Activated CD4-positive, alpha-beta memory T cell treated with anti-CD3 and anti-CD28 coated beads, Interleukin-2, amount 10 ng/mL, durations not matched to agents 7 days and 5 days (primary cell): ENCODE measurements around the gene ADH1A. TPM values are rescaled to one million over a fixed set of nuclear protein-coding genes. Genes with fewer than 3 reads are reported as not detected.

ENCODE experiments used
- CTCF ChIA-PET: fragments of 350-600 bp; sonication (Branson Sonifier 250); formaldehyde crosslinking; loops from one replicate; lab custom pipeline; 2021; ENCODE audit warnings: antibody characterized with exemption, inconsistent platforms; lab: Charles Lee
- POLR2A ChIA-PET: fragments of 350-600 bp; sonication (Branson Sonifier 250); formaldehyde crosslinking; loops from one replicate; lab custom pipeline; 2021; ENCODE audit warnings: antibody characterized with exemption; lab: Charles Lee
- DNase-seq: peaks from one replicate; pipeline ENCODE4 v3.0.0-alpha.2; 2020
- H3K27ac Mint-ChIP-seq: one replicate; pipeline ENCODE4 v1.8.0; 2021; ENCODE audit warnings: mild to moderate bottlenecking, mixed read lengths
- H3K27me3 Mint-ChIP-seq: one replicate; pipeline ENCODE4 v1.8.0; 2021; ENCODE audit warnings: mixed read lengths
- H3K36me3 Mint-ChIP-seq: one replicate; pipeline ENCODE4 v1.8.0; 2021; ENCODE audit warnings: low read depth, mixed read lengths
- H3K4me1 Mint-ChIP-seq: one replicate; pipeline ENCODE4 v1.8.0; 2021; ENCODE audit warnings: mixed read lengths
- H3K4me3 Mint-ChIP-seq: one replicate; pipeline ENCODE4 v1.8.0; 2021; ENCODE audit warnings: mild to moderate bottlenecking, mixed read lengths
- H3K9me3 Mint-ChIP-seq: one replicate; pipeline ENCODE4 v1.8.0; 2021; ENCODE audit warnings: mixed read lengths
- total RNA-seq, 2 experiments: library from RNA; stranded (reverse); gene quantifications; one replicate each; pipeline ENCODE4 v1.2.3, GENCODE V29; 2021

Gene ADH1A
- total RNA-seq, 2 experiments from 2014 or later = not detected

DNA sequence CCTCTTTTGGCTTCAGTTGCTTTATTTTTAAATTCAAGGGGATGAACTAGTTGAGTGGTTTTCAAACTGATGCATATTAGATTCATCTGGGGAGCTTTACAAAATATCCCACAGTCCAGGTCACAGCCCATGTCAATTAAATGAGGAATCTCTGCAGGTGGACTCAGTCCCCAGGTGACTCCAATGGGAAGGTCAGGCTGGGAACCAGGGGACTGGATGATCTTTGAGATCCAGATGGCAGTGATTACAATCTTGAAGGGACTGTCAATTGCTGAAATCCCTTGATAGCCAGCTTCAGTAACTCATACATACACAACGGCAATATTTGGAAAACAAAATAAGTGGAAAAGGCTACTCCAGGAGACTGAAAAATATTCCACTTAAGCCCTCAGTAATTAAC, 23.4 kb upstream of the ADH1A start:
- ChIA-PET CTCF (no interaction called here), POLR2A (no interaction called here)
- H3K36me3 Mint-ChIP-seq = no peaks in the 10 kb centered on the region
- H3K27me3 Mint-ChIP-seq = peaks cover 7% of the 10 kb centered on the region
- H3K9me3 Mint-ChIP-seq = no peaks in the 10 kb centered on the region
- no peak overlapping the region for H3K27ac Mint-ChIP-seq
- H3K4me1 Mint-ChIP-seq = no peaks in the 10 kb centered on the region
- no peak overlapping the region for H3K4me3 Mint-ChIP-seq
- DNase-seq = no peak

DNA sequence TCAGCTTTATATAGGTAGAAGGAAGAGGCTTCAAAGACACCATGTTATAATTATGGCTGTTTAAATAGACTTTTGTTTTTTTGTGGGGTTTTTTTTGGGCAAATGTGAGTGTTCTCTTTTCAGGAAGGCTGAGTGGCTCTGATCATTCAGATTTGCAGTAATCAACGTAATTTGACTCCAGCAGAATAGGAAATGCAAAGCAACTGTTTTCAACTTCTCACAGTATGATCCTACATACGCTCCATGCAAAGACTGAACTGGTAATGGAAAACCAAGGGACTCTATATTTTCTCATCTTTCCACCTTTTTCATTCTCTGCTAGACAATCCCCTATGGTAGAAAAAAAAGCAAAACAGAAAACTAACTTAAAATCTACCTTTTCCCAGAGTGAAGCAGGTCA, 19.6 kb upstream of the ADH1A start:
- ChIA-PET POLR2A (interaction anchor here (0.6 kb wide), 1 partner anchor 523 kb away, joined by 3 read pairs; no protein-coding TSS in a partner anchor), CTCF (no interaction called here)
- H3K27me3 Mint-ChIP-seq = peaks cover 5% of the 10 kb centered on the region
- DNase-seq = no peak
- no peak overlapping the region for H3K4me3 Mint-ChIP-seq
- no peaks in the 10 kb centered on the region for H3K9me3 Mint-ChIP-seq
- H3K27ac Mint-ChIP-seq = no peak overlapping the region
- H3K36me3 Mint-ChIP-seq = no peaks in the 10 kb centered on the region
- H3K4me1 Mint-ChIP-seq = no peaks in the 10 kb centered on the region

DNA sequence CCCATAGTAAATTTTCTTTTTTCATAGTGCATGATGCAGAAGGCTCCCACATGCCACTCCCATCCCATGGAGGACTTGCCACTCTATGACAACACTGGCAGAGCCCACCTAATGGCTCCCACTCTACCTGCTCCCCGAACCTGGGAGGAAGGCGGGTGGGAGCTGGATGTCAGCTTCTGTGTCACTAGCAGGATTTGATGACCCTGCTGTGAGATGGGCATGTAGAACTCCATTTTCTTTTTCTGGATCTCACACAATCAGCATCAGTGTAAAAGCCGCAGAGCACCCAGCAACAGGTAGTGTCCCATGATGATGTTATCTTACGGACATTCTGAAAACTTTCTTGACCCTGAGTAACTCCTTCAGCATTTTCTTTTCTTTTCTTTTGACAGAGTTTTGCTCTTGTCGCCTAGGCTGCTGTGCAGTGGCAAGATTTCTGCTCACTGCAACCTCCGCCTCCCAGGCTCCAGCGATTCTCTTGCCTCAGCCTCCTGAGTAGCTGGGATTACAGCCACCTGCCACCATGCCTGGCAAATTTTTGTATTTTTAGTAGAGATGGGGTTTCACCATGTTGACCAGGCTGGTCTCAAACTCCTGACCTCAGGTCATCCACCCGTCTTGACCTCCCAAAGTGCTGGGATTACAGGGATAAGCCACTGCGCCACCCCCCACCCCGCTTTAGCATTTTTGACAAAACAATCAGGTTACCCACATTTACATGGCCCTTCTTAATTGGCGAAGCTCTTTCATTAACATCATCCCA, 15.0 kb upstream of the ADH1A start:
- Mint-ChIP-seq H3K4me1 (no peaks in the 10 kb centered on the region), H3K4me3 (no peak overlapping the region), H3K27ac (no peak overlapping the region), H3K9me3 (peaks cover 3% of the 10 kb centered on the region), H3K36me3 (no peaks in the 10 kb centered on the region), H3K27me3 (peaks cover 5% of the 10 kb centered on the region)
- DNase-seq = no peak
- CTCF ChIA-PET = interaction anchor here (0.7 kb wide), 1 partner anchor 127 kb away, joined by 3 read pairs; no protein-coding TSS in a partner anchor
- POLR2A ChIA-PET = no interaction called here

DNA sequence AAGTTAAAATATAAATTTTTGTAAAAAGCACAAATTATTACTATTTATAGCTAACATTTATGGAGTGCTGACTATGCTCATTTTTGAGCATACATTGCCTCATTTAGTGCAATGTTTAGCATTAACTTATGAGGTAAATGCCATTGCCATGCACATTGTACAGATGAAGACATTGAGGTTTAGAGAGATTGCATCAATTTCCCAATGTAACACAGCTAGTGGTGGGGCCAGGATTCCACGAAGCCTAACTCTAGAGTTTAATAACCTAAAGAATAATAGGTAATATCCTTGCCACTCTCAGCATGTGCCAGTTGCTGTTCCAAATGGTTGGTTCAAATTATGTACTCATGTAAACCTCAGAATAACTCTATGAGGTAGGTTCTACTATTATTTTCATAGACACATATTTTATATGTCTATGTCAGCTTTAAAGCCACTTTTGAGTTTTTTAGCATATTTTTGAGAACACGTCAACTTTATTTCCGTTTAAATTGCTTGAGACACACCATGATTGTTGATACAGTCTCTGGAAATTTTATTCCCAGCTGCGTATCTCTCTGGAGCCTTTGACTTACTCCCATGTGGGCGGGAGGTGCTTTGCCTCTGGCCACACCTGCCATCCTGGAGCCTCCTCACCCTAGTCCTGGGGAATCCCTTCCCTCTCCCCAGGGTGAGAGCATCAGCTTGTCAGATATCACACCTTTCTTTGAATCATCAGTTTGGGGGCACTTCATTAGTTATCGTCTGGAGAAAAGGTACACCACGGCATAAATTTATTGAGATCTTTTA, 10.8 kb upstream of the ADH1A start:
- H3K4me3 Mint-ChIP-seq = no peak overlapping the region
- no peaks in the 10 kb centered on the region for H3K36me3 Mint-ChIP-seq
- no peak overlapping the region for H3K27ac Mint-ChIP-seq
- CTCF ChIA-PET = no interaction called here
- H3K4me1 Mint-ChIP-seq = no peaks in the 10 kb centered on the region
- no peak for DNase-seq
- POLR2A ChIA-PET = no interaction called here
- H3K27me3 Mint-ChIP-seq = no peaks in the 10 kb centered on the region
- peaks cover 5% of the 10 kb centered on the region for H3K9me3 Mint-ChIP-seq

DNA sequence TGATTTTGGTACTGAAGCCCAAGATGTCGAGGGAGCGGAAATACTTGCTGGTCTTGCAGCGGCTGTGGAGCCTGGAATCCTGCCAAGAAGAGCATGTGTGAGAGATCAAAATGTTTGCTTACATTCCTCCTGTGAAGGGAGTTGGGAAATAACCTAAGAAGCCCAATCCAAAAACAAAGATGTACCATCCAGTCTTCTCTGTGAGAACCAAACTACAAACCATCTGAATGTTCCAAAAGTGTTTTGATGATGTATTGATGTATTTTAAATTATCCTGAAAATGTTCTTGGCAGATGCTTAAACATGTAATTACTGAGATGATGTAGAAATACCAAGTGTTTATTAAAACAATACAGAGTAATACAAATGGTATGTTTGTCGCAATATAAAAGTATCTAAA, 10.1 kb upstream of the ADH1A start:
- no peak for DNase-seq
- CTCF ChIA-PET = no interaction called here
- Mint-ChIP-seq H3K9me3 (peaks cover 8% of the 10 kb centered on the region), H3K4me3 (no peak overlapping the region), H3K4me1 (no peaks in the 10 kb centered on the region), H3K27me3 (peaks cover 2% of the 10 kb centered on the region), H3K27ac (no peak overlapping the region), H3K36me3 (no peaks in the 10 kb centered on the region)
- POLR2A ChIA-PET = no interaction called here

DNA sequence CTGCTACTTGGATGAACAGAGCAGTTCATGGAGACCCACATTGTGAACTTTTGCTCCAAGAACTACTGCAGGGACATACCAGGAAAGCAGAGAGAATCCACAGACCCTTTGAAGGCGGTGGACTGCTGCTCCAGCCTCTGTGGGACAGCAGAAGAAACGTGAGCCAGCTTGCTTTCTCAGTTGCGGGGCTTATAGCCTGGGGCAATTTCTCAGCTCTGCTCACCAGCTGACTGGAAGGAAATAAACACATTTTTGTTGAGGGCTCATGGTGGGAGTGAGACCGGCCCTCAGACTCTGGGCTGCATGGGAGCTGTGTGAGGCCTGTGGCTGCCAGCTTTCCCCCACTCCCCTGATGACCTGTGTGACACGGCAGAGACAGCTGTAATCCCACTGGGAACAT, 2.6 kb upstream of the ADH1A start:
- CTCF ChIA-PET = no interaction called here
- H3K4me1 Mint-ChIP-seq = no peaks in the 10 kb centered on the region
- POLR2A ChIA-PET = no interaction called here

DNA sequence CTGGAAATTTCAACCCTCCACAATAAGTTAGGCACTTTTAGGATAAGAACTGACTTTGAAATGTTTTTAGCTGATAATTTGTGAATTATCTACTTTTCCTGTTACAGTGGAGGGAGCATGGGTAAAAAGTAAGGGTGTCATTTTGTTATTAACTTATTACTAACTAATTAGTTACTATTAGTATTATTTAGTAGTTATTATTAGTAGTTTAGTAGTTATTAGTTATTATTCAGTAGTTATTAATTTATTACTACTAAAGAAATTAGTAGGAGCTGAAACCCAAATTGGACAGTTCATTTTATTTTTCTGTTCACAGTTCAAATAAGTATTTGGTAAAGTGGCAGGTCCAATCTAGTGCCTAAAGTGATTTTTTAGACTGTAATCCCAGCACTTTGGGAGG, 5.4 kb downstream of the ADH1A start:
- ChIA-PET POLR2A (no interaction called here), CTCF (no interaction called here)
- no peaks in the 10 kb centered on the region for H3K4me1 Mint-ChIP-seq
- no peaks in the 10 kb centered on the region for H3K27me3 Mint-ChIP-seq
- H3K27ac Mint-ChIP-seq = no peak overlapping the region
- no peaks in the 10 kb centered on the region for H3K9me3 Mint-ChIP-seq
- H3K4me3 Mint-ChIP-seq = no peak overlapping the region
- no peak for DNase-seq
- H3K36me3 Mint-ChIP-seq = no peaks in the 10 kb centered on the region

More for the DNA sequence above, 2.6 kb upstream of the ADH1A start:
- Mint-ChIP-seq H3K4me3 (no peak overlapping the region), H3K27ac (no peak overlapping the region), H3K27me3 (peaks cover 2% of the 10 kb centered on the region), H3K36me3 (no peaks in the 10 kb centered on the region), H3K9me3 (peaks cover 8% of the 10 kb centered on the region)
- no peak for DNase-seq

DNA sequence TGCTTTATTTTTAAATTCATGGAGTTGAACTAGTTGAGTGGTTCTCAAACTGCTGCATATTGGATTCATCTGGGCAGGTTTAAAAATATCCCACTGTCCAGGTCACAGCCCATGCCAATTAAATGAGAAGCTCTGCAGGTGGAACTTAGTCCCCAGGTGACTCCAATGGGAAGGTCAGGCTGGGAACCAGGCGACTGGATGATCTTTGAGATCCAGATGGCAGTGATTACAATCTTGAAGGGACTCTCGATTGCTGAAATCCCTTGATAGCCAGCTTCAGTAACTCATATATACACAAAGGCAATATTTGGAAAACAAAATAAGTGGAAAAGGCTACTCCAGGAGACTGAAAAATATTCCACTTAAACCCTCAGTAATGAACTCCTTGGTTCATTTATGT, 8.1 kb downstream of the ADH1A start:
- Mint-ChIP-seq H3K27ac (no peak overlapping the region), H3K4me1 (no peaks in the 10 kb centered on the region), H3K36me3 (no peaks in the 10 kb centered on the region), H3K9me3 (no peaks in the 10 kb centered on the region), H3K27me3 (no peaks in the 10 kb centered on the region), H3K4me3 (no peak overlapping the region)
- DNase-seq = no peak
- CTCF ChIA-PET = no interaction called here
- POLR2A ChIA-PET = no interaction called here

DNA sequence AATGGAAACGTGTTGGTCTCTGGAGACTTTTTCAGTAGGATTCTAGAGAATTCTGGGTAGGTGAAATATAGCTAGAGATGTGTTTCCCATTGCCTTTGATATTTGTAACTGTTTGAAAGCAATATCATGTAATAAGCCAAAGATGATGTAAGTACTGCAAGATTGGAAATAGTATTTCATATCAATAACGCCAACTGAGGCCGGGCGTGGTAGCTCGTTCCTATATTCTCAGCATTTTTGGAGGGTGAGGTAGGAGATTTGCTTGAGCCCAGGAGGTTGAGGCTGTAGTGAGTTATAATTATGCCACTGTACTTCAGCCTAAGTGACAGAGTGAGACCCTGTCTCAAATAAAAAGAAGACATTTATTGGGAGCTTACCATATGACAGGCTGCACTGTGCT, 9.5 kb downstream of the ADH1A start:
- ChIA-PET CTCF (no interaction called here), POLR2A (no interaction called here)
- Mint-ChIP-seq H3K4me3 (no peak overlapping the region), H3K4me1 (no peaks in the 10 kb centered on the region), H3K27me3 (no peaks in the 10 kb centered on the region), H3K27ac (no peak overlapping the region), H3K9me3 (no peaks in the 10 kb centered on the region), H3K36me3 (no peaks in the 10 kb centered on the region)
- DNase-seq = no peak

DNA sequence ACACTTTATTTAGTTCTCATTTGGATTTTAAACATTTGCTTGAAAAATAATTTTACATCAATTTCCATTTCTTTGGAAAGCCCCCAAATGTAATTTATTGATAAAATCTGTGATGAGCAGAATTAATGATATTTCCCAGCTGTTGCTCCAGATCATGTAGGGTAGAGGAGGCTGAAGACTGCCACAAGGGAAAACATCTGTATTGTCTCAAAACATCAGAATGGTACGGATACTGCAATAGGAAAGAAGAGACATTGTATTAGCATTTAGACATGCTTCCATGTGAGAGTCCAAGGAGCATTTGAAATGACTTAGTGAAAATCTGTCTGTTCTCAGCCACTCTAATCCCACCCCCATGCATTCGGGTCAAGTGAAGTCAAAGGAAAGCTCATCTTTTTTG, 14.4 kb downstream of the ADH1A start:
- CTCF ChIA-PET = no interaction called here
- no peaks in the 10 kb centered on the region for H3K27me3 Mint-ChIP-seq

DNA sequence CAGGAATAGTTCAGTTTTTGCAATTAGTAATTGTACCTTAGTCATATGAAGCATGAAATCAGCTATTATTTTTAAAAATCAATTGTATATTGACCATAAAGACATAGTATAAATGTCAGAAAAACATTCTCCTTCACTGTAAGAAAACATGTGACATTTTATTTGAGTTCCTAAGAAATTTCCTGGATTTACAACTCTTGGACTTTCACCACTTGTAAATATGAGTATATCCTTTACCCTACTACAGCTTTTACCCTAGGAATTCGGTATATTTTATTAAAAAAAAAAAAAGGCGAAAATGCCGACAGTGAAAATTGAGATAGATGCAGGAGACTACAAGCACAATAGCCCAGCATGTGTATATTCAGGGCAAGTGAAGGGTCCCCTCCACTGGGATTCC, 14.9 kb downstream of the ADH1A start:
- H3K36me3 Mint-ChIP-seq = no peaks in the 10 kb centered on the region
- no peak overlapping the region for H3K4me3 Mint-ChIP-seq
- POLR2A ChIA-PET = no interaction called here
- no peak for DNase-seq
- H3K4me1 Mint-ChIP-seq = no peaks in the 10 kb centered on the region
- peaks cover 2% of the 10 kb centered on the region for H3K9me3 Mint-ChIP-seq
- CTCF ChIA-PET = no interaction called here
- no peaks in the 10 kb centered on the region for H3K27me3 Mint-ChIP-seq
- no peak overlapping the region for H3K27ac Mint-ChIP-seq

More for the DNA sequence above, 14.4 kb downstream of the ADH1A start:
- POLR2A ChIA-PET = no interaction called here
- H3K36me3 Mint-ChIP-seq = no peaks in the 10 kb centered on the region
- no peaks in the 10 kb centered on the region for H3K4me1 Mint-ChIP-seq
- no peak overlapping the region for H3K4me3 Mint-ChIP-seq
- H3K9me3 Mint-ChIP-seq = peaks cover 2% of the 10 kb centered on the region
- no peak overlapping the region for H3K27ac Mint-ChIP-seq
- no peak for DNase-seq

DNA sequence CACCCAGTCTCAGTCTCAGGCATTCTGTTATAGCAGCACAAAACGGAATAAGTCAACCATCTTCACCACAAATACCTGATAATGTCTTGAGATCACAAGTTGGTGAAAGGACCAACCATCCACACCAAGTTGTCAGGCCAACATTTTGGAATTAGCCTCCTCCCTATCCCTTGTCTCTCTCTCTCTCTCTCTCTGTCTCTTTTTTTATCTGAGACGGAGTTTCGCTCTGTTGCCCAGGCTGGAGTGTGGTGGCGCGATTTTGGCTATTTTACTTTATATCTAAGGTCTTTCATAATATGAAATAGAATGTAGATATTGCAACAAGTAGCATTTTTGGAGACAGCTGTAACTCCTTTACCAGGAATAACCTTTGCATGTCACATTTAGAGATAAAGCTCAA, 15.7 kb downstream of the ADH1A start:
- ChIA-PET CTCF (no interaction called here), POLR2A (no interaction called here)
- Mint-ChIP-seq H3K36me3 (no peaks in the 10 kb centered on the region), H3K27me3 (no peaks in the 10 kb centered on the region), H3K9me3 (peaks cover 2% of the 10 kb centered on the region), H3K27ac (no peak overlapping the region), H3K4me3 (no peak overlapping the region), H3K4me1 (no peaks in the 10 kb centered on the region)
- no peak for DNase-seq

DNA sequence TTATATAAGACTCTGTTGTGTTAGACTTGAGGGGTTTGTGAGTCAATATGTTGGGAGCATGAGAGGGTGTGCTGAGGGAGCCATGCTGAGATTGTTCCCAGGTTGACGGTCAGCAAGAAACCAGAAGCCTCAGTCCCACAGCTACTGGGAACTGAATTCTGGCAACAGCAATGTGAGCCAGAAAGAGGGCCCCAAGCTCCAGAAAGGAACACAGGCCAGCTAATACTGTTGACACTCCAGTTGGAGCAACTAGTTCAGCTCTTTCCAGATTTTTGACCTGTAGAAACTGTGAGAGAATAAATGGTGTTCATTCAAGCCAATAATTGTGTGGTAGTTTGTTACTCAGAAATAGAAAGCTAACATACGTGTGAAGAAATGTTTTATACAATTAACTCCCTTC, 17.1 kb downstream of the ADH1A start:
- ChIA-PET CTCF (no interaction called here), POLR2A (no interaction called here)
- Mint-ChIP-seq H3K27ac (no peak overlapping the region), H3K36me3 (no peaks in the 10 kb centered on the region), H3K27me3 (no peaks in the 10 kb centered on the region), H3K9me3 (peaks cover 2% of the 10 kb centered on the region), H3K4me1 (no peaks in the 10 kb centered on the region), H3K4me3 (no peak overlapping the region)
- DNase-seq = no peak
